ENCODE measurements around the gene DDIAS.
"Not testable (repeated sequence)": the region's sequence is repeated elsewhere in the genome, so short reads cannot be mapped to it uniquely, and the experiment has no call there.

Gene DDIAS

GRCh38 chr11:82903843-82904586 is 2.5 kb downstream of the DDIAS start:
- H3K4me3 ChIP-seq (ENCODE audit: low read length), result no peak overlapping the region
- no peak for DNase-seq (ENCODE audit: low read depth)
- TF ChIP-seq, protein P1, sequence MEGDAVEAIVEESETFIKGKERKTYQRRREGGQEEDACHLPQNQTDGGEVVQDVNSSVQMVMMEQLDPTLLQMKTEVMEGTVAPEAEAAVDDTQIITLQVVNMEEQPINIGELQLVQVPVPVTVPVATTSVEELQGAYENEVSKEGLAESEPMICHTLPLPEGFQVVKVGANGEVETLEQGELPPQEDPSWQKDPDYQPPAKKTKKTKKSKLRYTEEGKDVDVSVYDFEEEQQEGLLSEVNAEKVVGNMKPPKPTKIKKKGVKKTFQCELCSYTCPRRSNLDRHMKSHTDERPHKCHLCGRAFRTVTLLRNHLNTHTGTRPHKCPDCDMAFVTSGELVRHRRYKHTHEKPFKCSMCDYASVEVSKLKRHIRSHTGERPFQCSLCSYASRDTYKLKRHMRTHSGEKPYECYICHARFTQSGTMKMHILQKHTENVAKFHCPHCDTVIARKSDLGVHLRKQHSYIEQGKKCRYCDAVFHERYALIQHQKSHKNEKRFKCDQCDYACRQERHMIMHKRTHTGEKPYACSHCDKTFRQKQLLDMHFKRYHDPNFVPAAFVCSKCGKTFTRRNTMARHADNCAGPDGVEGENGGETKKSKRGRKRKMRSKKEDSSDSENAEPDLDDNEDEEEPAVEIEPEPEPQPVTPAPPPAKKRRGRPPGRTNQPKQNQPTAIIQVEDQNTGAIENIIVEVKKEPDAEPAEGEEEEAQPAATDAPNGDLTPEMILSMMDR (conservative IDR thresholded peaks at IDR 0.05; ENCODE audit: low read length), result no peak

DNA sequence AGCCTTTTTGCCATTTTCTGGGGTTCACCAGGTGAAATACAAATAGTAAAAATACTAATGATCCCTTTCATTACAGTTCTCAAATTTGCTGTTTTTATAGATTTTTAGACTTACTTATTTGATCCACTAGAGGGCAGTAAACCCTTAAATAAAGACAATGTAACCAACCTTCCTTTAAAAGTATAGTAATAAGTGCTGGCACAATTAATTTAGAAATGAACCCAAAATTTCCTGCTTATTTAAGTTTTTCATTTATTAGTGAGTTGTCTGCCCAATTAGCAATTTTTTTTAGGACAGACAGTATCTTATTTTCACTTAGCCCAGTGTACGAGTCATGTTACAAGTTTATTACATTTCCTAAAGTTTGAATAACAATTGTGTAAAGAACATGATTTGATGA is 4.7 kb downstream of the DDIAS start:
- TF ChIP-seq, protein P1 (conservative IDR thresholded peaks at IDR 0.05; ENCODE audit: low read length), result peak; percentile 58
- peak; percentile 50 for DNase-seq (ENCODE audit: low read depth)
- no peak overlapping the region for H3K4me3 ChIP-seq (ENCODE audit: low read length)

- peak overlapping the region; percentile 2 for H3K4me3 ChIP-seq (ENCODE audit: low read length)
- no peak for DNase-seq (ENCODE audit: low read depth)
- TF ChIP-seq, protein P1 (conservative IDR thresholded peaks at IDR 0.05; ENCODE audit: low read length), result no peak
Observed at GRCh38 chr11:82906931-82907330, 5.4 kb downstream of the DDIAS start.

DNA sequence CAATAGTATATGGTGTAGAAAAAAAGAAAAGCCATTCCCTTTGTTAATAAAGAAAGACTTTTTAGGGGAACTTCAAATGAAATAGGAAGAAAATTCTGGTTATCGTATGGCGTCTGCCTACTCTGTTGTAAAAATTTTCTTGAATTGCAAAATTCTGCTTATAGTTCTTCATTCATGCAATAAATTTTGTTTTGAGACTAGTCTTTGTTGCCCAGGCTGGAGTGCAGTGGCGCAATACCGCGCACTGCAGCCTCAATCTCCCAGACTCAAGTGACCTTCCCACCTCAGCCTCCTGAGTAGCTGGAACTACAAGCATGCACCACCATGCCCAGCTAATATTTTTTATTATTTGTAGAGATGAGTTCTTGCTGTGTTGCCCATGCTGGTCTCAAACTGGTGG is 5.8 kb downstream of the DDIAS start:
- no peak overlapping the region for H3K4me3 ChIP-seq (ENCODE audit: low read length)
- no peak for DNase-seq (ENCODE audit: low read depth)
- TF ChIP-seq, protein P1 (conservative IDR thresholded peaks at IDR 0.05; ENCODE audit: low read length), result no peak

GRCh38 chr11:82908311-82908710 is 6.8 kb downstream of the DDIAS start:
- no peak for DNase-seq (ENCODE audit: low read depth)
- TF ChIP-seq, protein P1 (conservative IDR thresholded peaks at IDR 0.05; ENCODE audit: low read length), result no peak
- H3K4me3 ChIP-seq (ENCODE audit: low read length), result no peak overlapping the region

DNA sequence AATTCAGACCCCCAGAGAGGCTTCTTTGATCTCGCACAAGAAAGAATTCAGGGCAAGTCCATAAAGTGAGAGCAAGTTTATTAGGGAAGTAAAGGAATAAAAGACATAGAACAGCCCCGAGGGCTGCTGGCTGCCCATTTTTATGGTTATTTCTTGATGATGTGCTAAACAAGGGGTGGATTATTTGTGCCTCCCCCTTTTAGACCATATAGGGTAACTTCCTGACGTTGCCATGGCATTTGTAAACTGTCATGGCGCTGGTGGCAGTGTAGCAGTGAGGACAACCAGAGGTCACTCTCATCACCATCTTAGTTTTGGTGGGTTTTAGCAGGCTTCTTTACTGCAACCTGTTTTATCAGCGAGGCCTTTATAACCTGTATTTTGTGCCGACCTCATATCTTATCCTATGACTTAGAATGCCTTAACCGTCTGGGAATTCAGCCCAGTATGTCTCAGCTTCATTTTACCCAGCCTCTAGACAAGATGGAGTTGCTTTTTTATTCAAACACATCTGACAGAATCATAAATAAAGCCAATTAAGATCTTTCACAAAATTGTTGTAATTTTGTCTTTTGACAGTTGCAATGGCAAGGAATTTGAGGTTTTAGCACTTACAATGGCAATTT is 7.6 kb downstream of the DDIAS start:
- TF ChIP-seq, protein P1 (conservative IDR thresholded peaks at IDR 0.05; ENCODE audit: low read length), result no peak
- DNase-seq (ENCODE audit: low read depth), result peak; percentile 5
- no peak overlapping the region for H3K4me3 ChIP-seq (ENCODE audit: low read length)

GRCh38 chr11:82919786-82920185 is 18.2 kb downstream of the DDIAS start:
- not testable (repeated sequence) for H3K4me3 ChIP-seq (ENCODE audit: low read length); DNase-seq (ENCODE audit: low read depth)

DNA sequence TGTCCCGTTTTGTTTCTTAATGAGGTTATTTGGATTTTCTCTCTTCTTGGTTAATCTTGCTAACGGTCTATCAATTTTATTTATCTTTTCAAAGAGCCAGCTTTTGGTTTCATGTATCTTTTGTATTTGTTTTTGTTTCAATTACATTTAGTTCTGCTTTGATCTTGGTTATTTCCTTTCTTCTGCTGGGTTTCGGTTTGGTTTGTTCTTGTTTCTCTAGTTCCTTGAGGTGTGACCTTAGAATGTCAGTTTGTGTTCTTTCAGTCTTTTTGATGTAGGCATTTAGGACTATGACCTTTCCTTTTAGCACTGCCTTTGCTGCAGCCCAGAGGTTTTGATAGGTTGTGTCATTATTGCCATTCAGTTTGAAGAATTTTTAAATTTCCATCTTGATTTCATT is 18.7 kb downstream of the DDIAS start:
- H3K4me3 ChIP-seq (ENCODE audit: low read length); DNase-seq (ENCODE audit: low read depth): not testable (repeated sequence)

GRCh38 chr11:82922396-82923173 is 21.0 kb downstream of the DDIAS start:
- DNase-seq (ENCODE audit: low read depth); H3K4me3 ChIP-seq (ENCODE audit: low read length): not testable (repeated sequence)
